HEK293 (cell line): ENCODE results near the gene QPCTL.
A peak's percentile ranks its signal among the peaks of the same experiment; 100 is the strongest.

ENCODE experiments used
- CTCF ChIA-PET: fragments of 350-600 bp; formaldehyde crosslinking; extraction: SDS; loops from one replicate; lab custom pipeline; 2021; ENCODE audit warnings: antibody characterized with exemption; lab: Yijun Ruan, JAX
- POLR2A ChIA-PET: fragments of 300-600 bp; formaldehyde crosslinking; extraction: SDS; loops from one replicate; lab custom pipeline; 2020; ENCODE audit warnings: antibody characterized with exemption, inconsistent platforms; lab: Yijun Ruan, JAX
- H3K27ac ChIP-seq: fragments of 200-500 bp; sonication (Bioruptor generic); 2 replicates; pipeline ENCODE4 v1.5.1; 2014; ENCODE audit warnings: low read depth, low read length, control low read depth, inconsistent platforms; ENCODE audit errors: extremely low read depth
- H3K36me3 ChIP-seq, 2 experiments: fragments of 200-500 bp in 1 of 2; sonication (Bioruptor generic) in 1 of 2; 1 replicate in 1 of 2; 2 replicates in 1 of 2; pipeline ENCODE4 v1.5.1; 2014 to 2017; ENCODE audit warnings: inconsistent platforms in 2 of 2, low read length in 2 of 2; ENCODE audit not compliant: control insufficient read depth in 2 of 2, insufficient read depth in 1 of 2
- H3K4me1 ChIP-seq: fragments of 200-500 bp; sonication (Bioruptor generic); 2 replicates; pipeline ENCODE4 v1.5.1; 2014; ENCODE audit warnings: mild to moderate bottlenecking, low read length, inconsistent platforms; ENCODE audit not compliant: control insufficient read depth, insufficient read depth
- H3K4me3 ChIP-seq: 2 replicates; pipeline ENCODE4 v1.5.1; 2011; ENCODE audit warnings: low read depth, mild to moderate bottlenecking, control low read depth, low read length, moderate library complexity
- H3K9me3 ChIP-seq: fragments of 200-500 bp; sonication (Bioruptor generic); 2 replicates; pipeline ENCODE4 v1.5.1; 2014; ENCODE audit warnings: low read depth, low read length, inconsistent platforms; ENCODE audit not compliant: control insufficient read depth, insufficient read depth
- GFI1B ChIP-seq: fragments of 450-650 bp; formaldehyde crosslinking; IDR thresholded peaks from 2 replicates; pipeline ENCODE4 v1.5.1; 2016; ENCODE audit warnings: missing biosample characterization, missing genetic modification characterization
- OVOL3 ChIP-seq: fragments of 450-650 bp; formaldehyde crosslinking; IDR thresholded peaks from 2 replicates; pipeline ENCODE4 v1.5.1; 2016; ENCODE audit warnings: missing biosample characterization, missing genetic modification characterization
- RBAK ChIP-seq: fragments of 450-650 bp; formaldehyde crosslinking; IDR thresholded peaks from 2 replicates; pipeline ENCODE4 v1.5.1; 2016; ENCODE audit warnings: missing biosample characterization, missing genetic modification characterization
- TRIM28 ChIP-seq: IDR thresholded peaks from 2 replicates; pipeline ENCODE4 v1.6.1; 2011; ENCODE audit warnings: low read length, control low read depth, borderline replicate concordance
- ZNF138 ChIP-seq: fragments of 450-650 bp; formaldehyde crosslinking; IDR thresholded peaks from 2 replicates; pipeline ENCODE4 v1.5.1; 2016; ENCODE audit warnings: missing biosample characterization, missing genetic modification characterization, borderline replicate concordance
- ZNF174 ChIP-seq: fragments of 450-650 bp; formaldehyde crosslinking; IDR thresholded peaks from 2 replicates; pipeline ENCODE4 v1.5.0; 2017; ENCODE audit warnings: missing biosample characterization, mild to moderate bottlenecking, missing genetic modification characterization
- ZNF416 ChIP-seq: fragments of 450-650 bp; formaldehyde crosslinking; IDR thresholded peaks from 2 replicates; pipeline ENCODE4 v1.5.1; 2016; ENCODE audit warnings: missing biosample characterization, missing genetic modification characterization
- ZNF423 ChIP-seq: fragments of 450-650 bp; formaldehyde crosslinking; IDR thresholded peaks from 2 replicates; pipeline ENCODE4 v1.5.1; 2016; ENCODE audit warnings: missing biosample characterization, missing genetic modification characterization
- ZNF501 ChIP-seq: fragments of 450-650 bp; formaldehyde crosslinking; IDR thresholded peaks from 2 replicates; pipeline ENCODE4 v1.5.1; 2016; ENCODE audit warnings: missing biosample characterization, missing genetic modification characterization
- ZNF514 ChIP-seq: fragments of 450-650 bp; formaldehyde crosslinking; IDR thresholded peaks from 2 replicates; pipeline ENCODE4 v1.5.1; 2016; ENCODE audit warnings: missing biosample characterization, missing genetic modification characterization
- ZNF560 ChIP-seq: fragments of 450-650 bp; formaldehyde crosslinking; IDR thresholded peaks from 2 replicates; pipeline ENCODE4 v1.5.1; 2017; ENCODE audit warnings: missing biosample characterization, missing genetic modification characterization, borderline replicate concordance
- ZNF585B ChIP-seq: fragments of 450-650 bp; formaldehyde crosslinking; IDR thresholded peaks from 2 replicates; pipeline ENCODE4 v1.5.1; 2016; ENCODE audit warnings: missing biosample characterization, missing genetic modification characterization
- ZNF596 ChIP-seq: fragments of 450-650 bp; IDR thresholded peaks from 2 replicates; pipeline ENCODE4 v1.5.0; 2018; ENCODE audit warnings: missing biosample characterization, mild to moderate bottlenecking, missing genetic modification characterization, moderate library complexity
- ZNF610 ChIP-seq: fragments of 450-650 bp; formaldehyde crosslinking; IDR thresholded peaks from 2 replicates; pipeline ENCODE4 v1.5.1; 2016; ENCODE audit warnings: missing biosample characterization, missing genetic modification characterization, borderline replicate concordance
- ZNF658 ChIP-seq: fragments of 450-650 bp; formaldehyde crosslinking; IDR thresholded peaks from 2 replicates; pipeline ENCODE4; 2016; ENCODE audit warnings: missing biosample characterization, missing genetic modification characterization
- ZNF670 ChIP-seq: fragments of 450-650 bp; formaldehyde crosslinking; IDR thresholded peaks from 2 replicates; pipeline ENCODE4 v1.5.1; 2016; ENCODE audit warnings: missing biosample characterization, missing genetic modification characterization, low read depth
- ZNF76 ChIP-seq: fragments of 450-650 bp; formaldehyde crosslinking; IDR thresholded peaks from 2 replicates; pipeline ENCODE4; 2016; ENCODE audit warnings: low read depth, missing biosample characterization, missing genetic modification characterization, borderline replicate concordance
- ZNF768 ChIP-seq: fragments of 450-650 bp; formaldehyde crosslinking; IDR thresholded peaks from 2 replicates; pipeline ENCODE4 v1.5.1; 2018; ENCODE audit warnings: missing biosample characterization, mild to moderate bottlenecking, missing genetic modification characterization
- TF ChIP-seq, protein P1 (sequence below): fragments of 450-650 bp; formaldehyde crosslinking; IDR thresholded peaks from 2 replicates; pipeline ENCODE4 v1.5.1; 2016; ENCODE audit warnings: missing biosample characterization, missing genetic modification characterization
- TF ChIP-seq, protein P2 (sequence below): fragments of 450-650 bp; formaldehyde crosslinking; IDR thresholded peaks from 2 replicates; pipeline ENCODE4 v1.5.1; 2017; ENCODE audit warnings: missing biosample characterization, mild to moderate bottlenecking, missing genetic modification characterization, moderate library complexity
- TF ChIP-seq, protein P3 (sequence below): fragments of 450-650 bp; IDR thresholded peaks from 2 replicates; pipeline ENCODE4 v1.5.1; 2018; ENCODE audit warnings: missing biosample characterization, missing genetic modification characterization

The QPCTL gene

DNA sequence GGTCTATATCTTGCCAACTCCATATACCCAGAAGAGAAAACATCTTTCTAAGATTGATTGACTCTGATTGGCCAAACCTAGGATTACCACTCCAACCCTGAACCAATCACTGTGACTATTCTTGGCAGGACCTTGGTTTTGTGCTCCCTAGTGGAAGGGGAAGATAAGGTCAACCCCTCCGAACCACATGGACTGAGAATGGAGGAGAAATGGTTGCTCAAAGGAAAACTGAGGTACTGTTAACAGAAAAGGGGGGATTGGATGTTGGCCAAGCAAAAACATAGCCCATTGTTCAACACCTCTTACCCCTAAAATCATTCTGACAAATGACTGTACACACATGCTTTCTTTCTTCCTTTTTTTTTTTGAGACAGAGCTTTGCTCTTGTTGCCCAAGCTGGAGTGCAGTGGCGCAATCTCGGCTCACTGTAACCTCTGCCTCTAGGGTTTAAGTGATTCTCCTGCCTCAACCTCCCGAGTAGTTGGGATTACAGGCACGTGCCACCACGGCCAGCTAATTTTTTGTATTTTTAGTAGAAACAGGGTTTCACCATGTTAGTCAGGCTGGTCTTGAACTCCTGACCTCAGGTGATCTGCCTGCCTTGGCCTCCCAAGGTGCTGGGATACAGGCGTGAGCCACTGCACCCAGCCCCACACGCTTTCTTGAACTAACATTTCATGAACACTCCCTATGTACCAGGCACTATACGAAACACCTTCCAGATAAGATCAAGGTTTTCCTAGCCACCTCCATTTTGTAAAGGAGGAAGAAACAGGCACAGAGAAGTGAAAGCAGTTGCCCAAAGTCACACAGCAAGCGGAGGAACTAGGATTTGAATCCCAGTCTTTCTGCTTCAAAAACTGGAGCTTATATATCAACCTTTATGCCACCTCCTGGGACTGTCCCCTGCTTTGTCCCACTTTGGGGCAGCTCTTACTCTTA, 47.3 kb downstream of the QPCTL start:
- H3K9me3 ChIP-seq = no peaks in the 10 kb centered on the region
- no peak for TF ChIP-seq ZNF501
- 0 out of 2 replicates have a peak, but pooled peaks have one; percentile 23 for TF ChIP-seq ZNF768 (tag by site-specific recombination)
- CTCF ChIA-PET = interaction anchor here (0.7 kb wide), 1 partner anchor 15 kb away, joined by 3 read pairs; no protein-coding TSS in a partner anchor
- H3K4me1 ChIP-seq = no peaks in the 10 kb centered on the region
- H3K27ac ChIP-seq = no peak overlapping the region
- H3K4me3 ChIP-seq = no peak overlapping the region
- POLR2A ChIA-PET = interaction anchor here (0.5 to 1.1 kb wide), 4 partner anchors 9 to 35 kb away, joined by 3 to 7 read pairs (median 4); partner anchors contain the start of genes FBXO46 and SIX5
- no peaks in the 10 kb centered on the region for H3K36me3 ChIP-seq

DNA sequence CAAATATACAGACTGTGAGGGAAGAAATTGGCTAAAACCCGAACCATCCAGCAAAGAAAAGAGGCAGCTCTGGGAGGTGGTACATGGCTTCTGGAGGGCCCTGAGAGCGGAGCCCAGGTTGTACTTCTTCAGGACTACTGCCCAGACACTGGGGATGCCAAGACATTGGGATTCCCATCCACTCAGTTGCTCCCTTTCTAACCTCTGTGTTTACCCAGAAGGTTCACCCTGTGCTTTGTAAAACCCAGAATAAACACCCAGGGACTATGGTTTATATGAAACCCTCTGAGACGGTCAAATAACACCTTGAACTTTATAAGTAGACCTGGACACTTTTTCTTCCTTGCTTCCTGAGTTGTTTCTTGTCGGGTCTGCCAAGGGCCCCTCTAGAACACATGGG, 50.5 kb downstream of the QPCTL start:
- H3K27ac ChIP-seq = no peak overlapping the region
- ChIA-PET CTCF (interaction anchor here (0.7 kb wide), 2 partner anchors 26 to 274 kb away, joined by 3 read pairs; no protein-coding TSS in a partner anchor), POLR2A (interaction anchor here (1.2 kb wide), 1 partner anchor 26 kb away, joined by 5 read pairs; no protein-coding TSS in a partner anchor)
- no peaks in the 10 kb centered on the region for H3K36me3 ChIP-seq
- TF ChIP-seq OVOL3 (tag by site-specific recombination) (no peak), ZNF670 (no peak), ZNF596 (tag by site-specific recombination) (no peak), ZNF174 (no peak), TRIM28 (no peak), ZNF585B (tag by site-specific recombination) (no peak), ZNF514 (tag by site-specific recombination) (no peak), ZNF658 (tag by site-specific recombination) (no peak), ZNF416 (tag by site-specific recombination) (no peak), RBAK (no peak), ZNF423 (tag by site-specific recombination) (no peak), ZNF560 (tag by site-specific recombination) (no peak), GFI1B (no peak), ZNF610 (tag by site-specific recombination) (no peak), ZNF76 (tag by site-specific recombination) (no peak), ZNF138 (tag by site-specific recombination) (no peak)
- TF ChIP-seq, protein P1, sequence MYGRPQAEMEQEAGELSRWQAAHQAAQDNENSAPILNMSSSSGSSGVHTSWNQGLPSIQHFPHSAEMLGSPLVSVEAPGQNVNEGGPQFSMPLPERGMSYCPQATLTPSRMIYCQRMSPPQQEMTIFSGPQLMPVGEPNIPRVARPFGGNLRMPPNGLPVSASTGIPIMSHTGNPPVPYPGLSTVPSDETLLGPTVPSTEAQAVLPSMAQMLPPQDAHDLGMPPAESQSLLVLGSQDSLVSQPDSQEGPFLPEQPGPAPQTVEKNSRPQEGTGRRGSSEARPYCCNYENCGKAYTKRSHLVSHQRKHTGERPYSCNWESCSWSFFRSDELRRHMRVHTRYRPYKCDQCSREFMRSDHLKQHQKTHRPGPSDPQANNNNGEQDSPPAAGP (tag by site-specific recombination) = no peak
- TF ChIP-seq, protein P2, sequence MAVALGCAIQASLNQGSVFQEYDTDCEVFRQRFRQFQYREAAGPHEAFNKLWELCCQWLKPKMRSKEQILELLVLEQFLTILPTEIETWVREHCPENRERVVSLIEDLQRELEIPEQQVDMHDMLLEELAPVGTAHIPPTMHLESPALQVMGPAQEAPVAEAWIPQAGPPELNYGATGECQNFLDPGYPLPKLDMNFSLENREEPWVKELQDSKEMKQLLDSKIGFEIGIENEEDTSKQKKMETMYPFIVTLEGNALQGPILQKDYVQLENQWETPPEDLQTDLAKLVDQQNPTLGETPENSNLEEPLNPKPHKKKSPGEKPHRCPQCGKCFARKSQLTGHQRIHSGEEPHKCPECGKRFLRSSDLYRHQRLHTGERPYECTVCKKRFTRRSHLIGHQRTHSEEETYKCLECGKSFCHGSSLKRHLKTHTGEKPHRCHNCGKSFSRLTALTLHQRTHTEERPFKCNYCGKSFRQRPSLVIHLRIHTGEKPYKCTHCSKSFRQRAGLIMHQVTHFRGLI (tag by site-specific recombination) = no peak
- TF ChIP-seq, protein P3, sequence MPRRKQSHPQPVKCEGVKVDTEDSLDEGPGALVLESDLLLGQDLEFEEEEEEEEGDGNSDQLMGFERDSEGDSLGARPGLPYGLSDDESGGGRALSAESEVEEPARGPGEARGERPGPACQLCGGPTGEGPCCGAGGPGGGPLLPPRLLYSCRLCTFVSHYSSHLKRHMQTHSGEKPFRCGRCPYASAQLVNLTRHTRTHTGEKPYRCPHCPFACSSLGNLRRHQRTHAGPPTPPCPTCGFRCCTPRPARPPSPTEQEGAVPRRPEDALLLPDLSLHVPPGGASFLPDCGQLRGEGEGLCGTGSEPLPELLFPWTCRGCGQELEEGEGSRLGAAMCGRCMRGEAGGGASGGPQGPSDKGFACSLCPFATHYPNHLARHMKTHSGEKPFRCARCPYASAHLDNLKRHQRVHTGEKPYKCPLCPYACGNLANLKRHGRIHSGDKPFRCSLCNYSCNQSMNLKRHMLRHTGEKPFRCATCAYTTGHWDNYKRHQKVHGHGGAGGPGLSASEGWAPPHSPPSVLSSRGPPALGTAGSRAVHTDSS (tag by site-specific recombination) = no peak
- no peaks in the 10 kb centered on the region for H3K9me3 ChIP-seq
- no peaks in the 10 kb centered on the region for H3K4me1 ChIP-seq
- no peak overlapping the region for H3K4me3 ChIP-seq
